HEK293 (cell line): ENCODE measurements around the gene PKN3.

Experiments used
- CTCF ChIA-PET: fragments of 350-600 bp; formaldehyde crosslinking; extraction: SDS; loops from one replicate; lab custom pipeline; 2021; ENCODE audit warnings: antibody characterized with exemption; lab: Yijun Ruan, JAX
- POLR2A ChIA-PET: fragments of 300-600 bp; formaldehyde crosslinking; extraction: SDS; loops from one replicate; lab custom pipeline; 2020; ENCODE audit warnings: antibody characterized with exemption, inconsistent platforms; lab: Yijun Ruan, JAX
- H3K27ac ChIP-seq: fragments of 200-500 bp; sonication (Bioruptor generic); 2 replicates; pipeline ENCODE4 v1.5.1; 2014; ENCODE audit warnings: low read depth, low read length, control low read depth, inconsistent platforms; ENCODE audit errors: extremely low read depth
- H3K36me3 ChIP-seq, 2 experiments: fragments of 200-500 bp in 1 of 2; sonication (Bioruptor generic) in 1 of 2; 1 replicate in 1 of 2; 2 replicates in 1 of 2; pipeline ENCODE4 v1.5.1; 2014 to 2017; ENCODE audit warnings: inconsistent platforms in 2 of 2, low read length in 2 of 2; ENCODE audit not compliant: control insufficient read depth in 2 of 2, insufficient read depth in 1 of 2
- H3K4me1 ChIP-seq: fragments of 200-500 bp; sonication (Bioruptor generic); 2 replicates; pipeline ENCODE4 v1.5.1; 2014; ENCODE audit warnings: mild to moderate bottlenecking, low read length, inconsistent platforms; ENCODE audit not compliant: control insufficient read depth, insufficient read depth
- H3K4me3 ChIP-seq: 2 replicates; pipeline ENCODE4 v1.5.1; 2011; ENCODE audit warnings: low read depth, mild to moderate bottlenecking, control low read depth, low read length, moderate library complexity
- H3K9me3 ChIP-seq: fragments of 200-500 bp; sonication (Bioruptor generic); 2 replicates; pipeline ENCODE4 v1.5.1; 2014; ENCODE audit warnings: low read depth, low read length, inconsistent platforms; ENCODE audit not compliant: control insufficient read depth, insufficient read depth
- GLIS2 ChIP-seq: fragments of 450-650 bp; formaldehyde crosslinking; IDR thresholded peaks from 2 replicates; pipeline ENCODE4 v1.5.1; 2016; ENCODE audit warnings: missing biosample characterization, missing genetic modification characterization
- KLF7 ChIP-seq: fragments of 450-650 bp; formaldehyde crosslinking; IDR thresholded peaks from 2 replicates; pipeline ENCODE4 v1.5.1; 2016; ENCODE audit warnings: missing biosample characterization, missing genetic modification characterization, borderline replicate concordance
- SCRT1 ChIP-seq: fragments of 450-650 bp; formaldehyde crosslinking; IDR thresholded peaks from 2 replicates; pipeline ENCODE4 v1.5.1; 2016; ENCODE audit warnings: missing biosample characterization, missing genetic modification characterization, borderline replicate concordance
- ZNF350 ChIP-seq: fragments of 450-650 bp; formaldehyde crosslinking; IDR thresholded peaks from 2 replicates; pipeline ENCODE4 v1.5.0; 2017; ENCODE audit warnings: missing biosample characterization, mild to moderate bottlenecking, missing genetic modification characterization
- ZNF433 ChIP-seq: fragments of 450-650 bp; formaldehyde crosslinking; IDR thresholded peaks from 2 replicates; pipeline ENCODE4 v1.5.1; 2016; ENCODE audit warnings: missing biosample characterization, missing genetic modification characterization, low read depth
- ZXDB ChIP-seq: fragments of 450-650 bp; formaldehyde crosslinking; IDR thresholded peaks from 2 replicates; pipeline ENCODE4 v1.5.1; 2016; ENCODE audit warnings: missing biosample characterization, missing genetic modification characterization
- TF ChIP-seq, protein P1 (sequence below): fragments of 450-650 bp; IDR thresholded peaks from 2 replicates; pipeline ENCODE4 v1.5.1; 2018; ENCODE audit warnings: missing biosample characterization, mild to moderate bottlenecking, missing genetic modification characterization
- TF ChIP-seq, protein P2 (sequence below): fragments of 450-650 bp; formaldehyde crosslinking; IDR thresholded peaks from 2 replicates; pipeline ENCODE4 v1.5.1; 2016; ENCODE audit warnings: missing biosample characterization, missing genetic modification characterization
- TF ChIP-seq, protein P3 (sequence below): fragments of 450-650 bp; formaldehyde crosslinking; IDR thresholded peaks from 2 replicates; pipeline ENCODE4 v1.5.1; 2016; ENCODE audit warnings: missing biosample characterization, missing genetic modification characterization, borderline replicate concordance
- TF ChIP-seq, protein P4 (sequence below): fragments of 450-650 bp; formaldehyde crosslinking; IDR thresholded peaks from 2 replicates; pipeline ENCODE4 v1.5.1; 2016; ENCODE audit warnings: missing biosample characterization, missing genetic modification characterization

PKN3 gene

GRCh38 chr9:128704356-128704670 is 2.0 kb downstream of the PKN3 start:
- ChIA-PET POLR2A (interaction anchor here (1.2 to 3.7 kb wide), 2 partner anchors 18 to 20 kb away, joined by 3 to 22 read pairs; partner anchors contain the start of gene ZDHHC12), CTCF (interaction anchor here (0.7 to 1.4 kb wide), 3 partner anchors 13 to 69 kb away, joined by 3 read pairs; no protein-coding TSS in a partner anchor)
- Histone ChIP-seq H3K27ac (no peak overlapping the region; the same call in 1 of the 2 replicates), H3K9me3 (no peaks in the 10 kb centered on the region), H3K36me3 (peaks cover 0 to 27% of the 10 kb centered on the region in 2 experiments; a peak in 2 of 3 replicates), H3K4me1 (no peaks in the 10 kb centered on the region), H3K4me3 (no peak overlapping the region)
- TF ChIP-seq SCRT1 (tag by site-specific recombination) (0 out of 2 replicates have a peak, but pooled peaks have one; percentile 12), ZXDB (tag by site-specific recombination) (no peak)

- ChIA-PET POLR2A (interaction anchor here (1.2 to 3.7 kb wide), 3 partner anchors 8 to 19 kb away, joined by 3 to 22 read pairs (median 10); partner anchors contain the start of gene ZDHHC12), CTCF (interaction anchor here (0.7 kb wide), 1 partner anchor 57 kb away, joined by 3 read pairs; no protein-coding TSS in a partner anchor)
- no peak overlapping the region for H3K4me3 ChIP-seq
- no peaks in the 10 kb centered on the region for H3K4me1 ChIP-seq
- TF ChIP-seq, protein P1, sequence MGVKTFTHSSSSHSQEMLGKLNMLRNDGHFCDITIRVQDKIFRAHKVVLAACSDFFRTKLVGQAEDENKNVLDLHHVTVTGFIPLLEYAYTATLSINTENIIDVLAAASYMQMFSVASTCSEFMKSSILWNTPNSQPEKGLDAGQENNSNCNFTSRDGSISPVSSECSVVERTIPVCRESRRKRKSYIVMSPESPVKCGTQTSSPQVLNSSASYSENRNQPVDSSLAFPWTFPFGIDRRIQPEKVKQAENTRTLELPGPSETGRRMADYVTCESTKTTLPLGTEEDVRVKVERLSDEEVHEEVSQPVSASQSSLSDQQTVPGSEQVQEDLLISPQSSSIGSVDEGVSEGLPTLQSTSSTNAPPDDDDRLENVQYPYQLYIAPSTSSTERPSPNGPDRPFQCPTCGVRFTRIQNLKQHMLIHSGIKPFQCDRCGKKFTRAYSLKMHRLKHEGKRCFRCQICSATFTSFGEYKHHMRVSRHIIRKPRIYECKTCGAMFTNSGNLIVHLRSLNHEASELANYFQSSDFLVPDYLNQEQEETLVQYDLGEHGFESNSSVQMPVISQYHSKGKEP (tag by site-specific recombination) = 0 out of 2 replicates have a peak, but pooled peaks have one; percentile 10
- 0 out of 2 replicates have a peak, but pooled peaks have one; percentile 30 for TF ChIP-seq GLIS2 (tag by site-specific recombination)
- TF ChIP-seq, protein P2, sequence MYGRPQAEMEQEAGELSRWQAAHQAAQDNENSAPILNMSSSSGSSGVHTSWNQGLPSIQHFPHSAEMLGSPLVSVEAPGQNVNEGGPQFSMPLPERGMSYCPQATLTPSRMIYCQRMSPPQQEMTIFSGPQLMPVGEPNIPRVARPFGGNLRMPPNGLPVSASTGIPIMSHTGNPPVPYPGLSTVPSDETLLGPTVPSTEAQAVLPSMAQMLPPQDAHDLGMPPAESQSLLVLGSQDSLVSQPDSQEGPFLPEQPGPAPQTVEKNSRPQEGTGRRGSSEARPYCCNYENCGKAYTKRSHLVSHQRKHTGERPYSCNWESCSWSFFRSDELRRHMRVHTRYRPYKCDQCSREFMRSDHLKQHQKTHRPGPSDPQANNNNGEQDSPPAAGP (tag by site-specific recombination) = no peak
- peaks cover 0 to 27% of the 10 kb centered on the region in 2 experiments; a peak in 2 of 3 replicates for H3K36me3 ChIP-seq
- no peak overlapping the region for H3K27ac ChIP-seq
- no peaks in the 10 kb centered on the region for H3K9me3 ChIP-seq
Observed at GRCh38 chr9:128705051-128705965, 3.0 kb downstream of the PKN3 start.

DNA sequence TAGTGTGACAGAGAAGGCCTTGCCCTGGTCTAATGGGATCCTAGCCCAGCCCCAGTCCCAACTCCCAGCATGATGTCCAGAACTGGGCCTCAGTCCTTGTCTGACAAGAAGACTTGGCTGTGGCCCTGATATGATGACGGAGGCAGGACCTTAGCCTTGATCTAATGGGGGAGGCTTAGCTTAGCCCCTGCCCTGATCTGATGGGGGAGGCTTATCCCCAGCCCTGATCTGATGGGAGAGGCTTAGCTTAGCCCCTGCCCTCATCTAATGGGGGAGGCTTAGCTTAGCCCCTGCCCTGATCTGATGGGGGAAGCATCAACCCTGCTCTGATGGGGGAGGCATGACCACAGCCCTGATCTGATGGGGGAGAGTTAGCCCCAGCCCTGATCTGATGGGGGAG is 3.7 kb downstream of the PKN3 start:
- CTCF ChIA-PET = no interaction called here
- peaks cover 0 to 29% of the 10 kb centered on the region in 2 experiments; a peak in 2 of 3 replicates for H3K36me3 ChIP-seq

More for the DNA sequence above, 3.7 kb downstream of the PKN3 start:
- Histone ChIP-seq H3K27ac (no peak overlapping the region), H3K4me3 (no peak overlapping the region), H3K4me1 (no peaks in the 10 kb centered on the region), H3K9me3 (no peaks in the 10 kb centered on the region)
- POLR2A ChIA-PET = interaction anchor here (1.0 to 3.7 kb wide), 3 partner anchors 9 to 18 kb away, joined by 3 to 22 read pairs (median 10); partner anchors contain the start of gene ZDHHC12
- TF ChIP-seq, protein P3, sequence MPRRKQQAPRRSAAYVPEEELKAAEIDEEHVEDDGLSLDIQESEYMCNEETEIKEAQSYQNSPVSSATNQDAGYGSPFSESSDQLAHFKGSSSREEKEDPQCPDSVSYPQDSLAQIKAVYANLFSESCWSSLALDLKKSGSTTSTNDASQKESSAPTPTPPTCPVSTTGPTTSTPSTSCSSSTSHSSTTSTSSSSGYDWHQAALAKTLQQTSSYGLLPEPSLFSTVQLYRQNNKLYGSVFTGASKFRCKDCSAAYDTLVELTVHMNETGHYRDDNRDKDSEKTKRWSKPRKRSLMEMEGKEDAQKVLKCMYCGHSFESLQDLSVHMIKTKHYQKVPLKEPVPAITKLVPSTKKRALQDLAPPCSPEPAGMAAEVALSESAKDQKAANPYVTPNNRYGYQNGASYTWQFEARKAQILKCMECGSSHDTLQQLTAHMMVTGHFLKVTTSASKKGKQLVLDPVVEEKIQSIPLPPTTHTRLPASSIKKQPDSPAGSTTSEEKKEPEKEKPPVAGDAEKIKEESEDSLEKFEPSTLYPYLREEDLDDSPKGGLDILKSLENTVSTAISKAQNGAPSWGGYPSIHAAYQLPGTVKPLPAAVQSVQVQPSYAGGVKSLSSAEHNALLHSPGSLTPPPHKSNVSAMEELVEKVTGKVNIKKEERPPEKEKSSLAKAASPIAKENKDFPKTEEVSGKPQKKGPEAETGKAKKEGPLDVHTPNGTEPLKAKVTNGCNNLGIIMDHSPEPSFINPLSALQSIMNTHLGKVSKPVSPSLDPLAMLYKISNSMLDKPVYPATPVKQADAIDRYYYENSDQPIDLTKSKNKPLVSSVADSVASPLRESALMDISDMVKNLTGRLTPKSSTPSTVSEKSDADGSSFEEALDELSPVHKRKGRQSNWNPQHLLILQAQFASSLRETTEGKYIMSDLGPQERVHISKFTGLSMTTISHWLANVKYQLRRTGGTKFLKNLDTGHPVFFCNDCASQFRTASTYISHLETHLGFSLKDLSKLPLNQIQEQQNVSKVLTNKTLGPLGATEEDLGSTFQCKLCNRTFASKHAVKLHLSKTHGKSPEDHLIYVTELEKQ (tag by site-specific recombination) = no peak
- TF ChIP-seq ZNF433 (tag by site-specific recombination) = no peak
- no peak for TF ChIP-seq KLF7 (tag by site-specific recombination)
- TF ChIP-seq, protein P4, sequence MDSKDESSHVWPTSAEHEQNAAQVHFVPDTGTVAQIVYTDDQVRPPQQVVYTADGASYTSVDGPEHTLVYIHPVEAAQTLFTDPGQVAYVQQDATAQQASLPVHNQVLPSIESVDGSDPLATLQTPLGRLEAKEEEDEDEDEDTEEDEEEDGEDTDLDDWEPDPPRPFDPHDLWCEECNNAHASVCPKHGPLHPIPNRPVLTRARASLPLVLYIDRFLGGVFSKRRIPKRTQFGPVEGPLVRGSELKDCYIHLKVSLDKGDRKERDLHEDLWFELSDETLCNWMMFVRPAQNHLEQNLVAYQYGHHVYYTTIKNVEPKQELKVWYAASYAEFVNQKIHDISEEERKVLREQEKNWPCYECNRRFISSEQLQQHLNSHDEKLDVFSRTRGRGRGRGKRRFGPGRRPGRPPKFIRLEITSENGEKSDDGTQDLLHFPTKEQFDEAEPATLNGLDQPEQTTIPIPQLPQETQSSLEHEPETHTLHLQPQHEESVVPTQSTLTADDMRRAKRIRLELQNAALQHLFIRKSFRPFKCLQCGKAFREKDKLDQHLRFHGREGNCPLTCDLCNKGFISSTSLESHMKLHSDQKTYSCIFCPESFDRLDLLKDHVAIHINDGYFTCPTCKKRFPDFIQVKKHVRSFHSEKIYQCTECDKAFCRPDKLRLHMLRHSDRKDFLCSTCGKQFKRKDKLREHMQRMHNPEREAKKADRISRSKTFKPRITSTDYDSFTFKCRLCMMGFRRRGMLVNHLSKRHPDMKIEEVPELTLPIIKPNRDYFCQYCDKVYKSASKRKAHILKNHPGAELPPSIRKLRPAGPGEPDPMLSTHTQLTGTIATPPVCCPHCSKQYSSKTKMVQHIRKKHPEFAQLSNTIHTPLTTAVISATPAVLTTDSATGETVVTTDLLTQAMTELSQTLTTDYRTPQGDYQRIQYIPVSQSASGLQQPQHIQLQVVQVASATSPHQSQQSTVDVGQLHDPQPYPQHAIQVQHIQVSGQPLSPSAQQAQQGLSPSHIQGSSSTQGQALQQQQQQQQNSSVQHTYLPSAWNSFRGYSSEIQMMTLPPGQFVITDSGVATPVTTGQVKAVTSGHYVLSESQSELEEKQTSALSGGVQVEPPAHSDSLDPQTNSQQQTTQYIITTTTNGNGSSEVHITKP = no peak
- TF ChIP-seq ZNF350 (tag by site-specific recombination) = no peak
